GM18951 (cell line): ENCODE results near the gene ERC2.

ENCODE experiments used
- POLR2A ChIP-seq: IDR thresholded peaks from 4 replicates; pipeline ENCODE4 v1.6.1; 2011; ENCODE audit warnings: mild to moderate bottlenecking; ENCODE audit not compliant: insufficient read length, insufficient read depth; ENCODE audit errors: extremely low read depth
- in situ Hi-C: fragments of 300-500 bp; cut with MboI; formaldehyde crosslinking; loops from one replicate; pipeline ENCODE4 v1.12.0; 2022; ENCODE audit warnings: low sequenced_read_pairs, mixed read lengths, inconsistent platforms; ENCODE audit not compliant: unreplicated experiment

Gene ERC2

DNA sequence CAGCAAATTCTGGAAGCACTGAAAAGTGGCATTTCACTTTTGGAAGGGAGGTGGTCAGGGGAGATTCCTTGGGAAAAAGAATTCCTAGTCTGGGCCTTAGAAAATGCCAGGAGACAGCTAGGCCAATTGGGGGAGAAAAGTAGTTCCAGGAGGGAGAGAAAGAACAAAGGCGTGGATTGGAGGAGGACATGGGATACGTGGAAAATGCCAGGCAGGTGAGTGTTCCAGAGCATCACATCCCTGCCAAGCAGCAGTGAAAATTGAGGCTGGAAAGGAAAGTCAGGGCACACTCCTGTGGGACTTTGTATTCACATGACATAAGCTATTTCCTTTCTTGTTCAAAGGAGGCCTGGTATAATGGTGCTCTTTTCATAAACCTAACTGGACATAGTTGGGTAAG, 846.6 kb downstream of the ERC2 start:
- in situ Hi-C loops = no loop called here

DNA sequence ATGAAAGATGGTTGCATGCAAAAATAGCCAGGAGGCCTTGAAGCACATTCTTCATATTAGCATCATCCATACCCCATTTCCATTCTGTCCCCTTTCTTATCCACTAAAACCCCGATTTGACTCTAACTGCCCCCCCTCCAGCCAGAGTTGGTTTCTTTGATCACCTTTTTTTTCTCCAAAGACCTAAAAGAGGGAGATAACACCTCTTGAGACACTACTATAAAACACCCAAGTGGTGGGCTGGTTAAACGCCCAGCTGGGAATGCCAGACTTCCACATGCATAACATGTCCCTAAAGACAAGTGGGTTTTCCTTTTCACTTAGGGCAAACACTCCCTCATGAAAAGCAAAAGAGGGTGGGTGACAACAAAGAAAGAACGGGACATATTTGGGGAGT, 847.2 kb downstream of the ERC2 start:
- in situ Hi-C loops = no loop called here
- TF ChIP-seq POLR2A = no peak

More for the DNA sequence above, 846.6 kb downstream of the ERC2 start:
- no peak for TF ChIP-seq POLR2A

- in situ Hi-C loops = no loop called here
Observed at GRCh38 chr3:55620351-55621025, 847.8 kb downstream of the ERC2 start.

DNA sequence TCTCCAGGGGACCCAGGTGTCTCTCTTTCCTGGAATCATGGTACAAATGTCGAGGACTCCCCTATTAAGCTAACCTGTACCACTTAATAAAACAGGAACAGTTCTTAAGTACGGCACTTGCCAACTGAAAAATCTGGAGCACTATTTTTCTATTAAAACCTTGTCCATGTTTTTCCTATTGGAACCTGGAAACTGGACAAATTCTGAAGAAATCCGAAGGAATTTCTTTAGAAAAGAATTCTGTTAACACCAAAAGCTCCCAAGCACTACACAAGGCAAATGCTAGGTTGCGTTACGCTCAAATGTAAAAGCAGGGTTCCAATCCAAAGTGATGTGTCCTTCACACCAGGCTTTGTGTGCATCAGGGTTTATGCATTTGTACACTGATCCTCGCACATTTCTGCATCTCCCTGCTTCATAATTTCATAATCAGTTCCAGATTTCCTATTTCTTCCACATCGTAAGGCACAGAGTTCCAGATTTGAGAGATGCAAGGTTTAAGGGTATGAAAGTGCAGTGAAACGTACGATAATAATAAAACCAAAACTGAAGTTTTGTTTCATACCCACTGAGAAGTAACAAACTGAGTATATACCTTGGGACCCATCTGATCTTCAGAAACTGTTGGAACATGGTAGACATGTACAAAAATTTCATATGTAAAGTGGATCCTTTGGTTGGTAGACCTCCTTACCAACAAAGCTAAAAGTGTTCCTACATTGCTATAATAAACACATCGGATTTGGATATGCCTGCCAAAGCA, 849.0 kb downstream of the ERC2 start:
- TF ChIP-seq POLR2A = no peak
- in situ Hi-C loops = no loop called here

More at GRCh38 chr3:55620351-55621025, 847.8 kb downstream of the ERC2 start:
- TF ChIP-seq POLR2A = no peak

DNA sequence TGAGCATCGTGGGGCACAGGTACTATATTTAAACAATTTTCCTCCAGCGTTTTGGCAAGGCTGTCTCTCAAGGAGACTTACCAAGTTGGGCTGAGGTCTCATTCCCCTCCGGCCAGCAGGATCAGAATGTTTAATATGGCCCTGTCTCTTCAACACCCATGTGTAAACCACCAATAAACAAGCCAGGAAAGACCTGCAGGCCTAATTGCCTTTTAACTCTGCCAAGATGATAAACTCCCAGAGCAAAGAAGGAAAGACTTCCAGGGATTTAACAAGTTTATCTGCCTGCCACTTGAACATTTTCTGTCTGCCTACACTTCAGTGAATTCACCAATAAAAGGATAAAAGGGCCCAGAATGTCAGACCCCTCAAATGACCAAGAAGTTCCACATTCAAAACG, 850.9 kb downstream of the ERC2 start:
- no peak for TF ChIP-seq POLR2A
- in situ Hi-C loops = no loop called here

- no peak for TF ChIP-seq POLR2A
- in situ Hi-C loops = no loop called here
Observed at GRCh38 chr3:55616803-55617202, 851.5 kb downstream of the ERC2 start.

DNA sequence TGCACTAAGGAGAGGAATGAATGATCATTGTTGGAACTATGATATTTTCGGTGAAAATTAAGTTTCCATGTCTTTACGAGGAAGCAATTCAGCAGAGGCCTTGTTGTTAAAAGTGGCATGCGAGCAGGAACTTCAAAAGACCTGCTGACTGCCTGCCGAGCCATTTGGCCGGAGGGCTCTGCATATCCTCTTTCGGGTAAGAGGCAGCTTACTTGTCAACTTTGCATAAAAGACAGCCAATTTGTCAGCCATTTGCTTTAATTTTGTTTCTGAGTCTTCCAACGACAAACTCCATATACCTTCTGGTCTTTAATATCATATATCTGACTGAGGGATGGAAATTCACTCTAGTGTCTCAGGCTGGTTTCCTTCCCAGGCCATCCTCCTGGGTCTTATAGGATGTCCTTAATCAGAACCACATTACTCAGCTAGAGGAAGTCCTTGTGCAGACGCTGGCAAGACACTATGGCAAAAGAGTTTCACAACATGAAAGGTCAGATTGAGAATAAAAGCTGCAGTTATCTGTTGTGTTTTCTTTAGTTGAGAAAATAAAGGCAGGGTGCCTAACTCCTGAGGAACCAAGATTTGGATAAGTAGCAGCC, 852.5 kb downstream of the ERC2 start:
- TF ChIP-seq POLR2A = no peak
- in situ Hi-C loops = no loop called here

DNA sequence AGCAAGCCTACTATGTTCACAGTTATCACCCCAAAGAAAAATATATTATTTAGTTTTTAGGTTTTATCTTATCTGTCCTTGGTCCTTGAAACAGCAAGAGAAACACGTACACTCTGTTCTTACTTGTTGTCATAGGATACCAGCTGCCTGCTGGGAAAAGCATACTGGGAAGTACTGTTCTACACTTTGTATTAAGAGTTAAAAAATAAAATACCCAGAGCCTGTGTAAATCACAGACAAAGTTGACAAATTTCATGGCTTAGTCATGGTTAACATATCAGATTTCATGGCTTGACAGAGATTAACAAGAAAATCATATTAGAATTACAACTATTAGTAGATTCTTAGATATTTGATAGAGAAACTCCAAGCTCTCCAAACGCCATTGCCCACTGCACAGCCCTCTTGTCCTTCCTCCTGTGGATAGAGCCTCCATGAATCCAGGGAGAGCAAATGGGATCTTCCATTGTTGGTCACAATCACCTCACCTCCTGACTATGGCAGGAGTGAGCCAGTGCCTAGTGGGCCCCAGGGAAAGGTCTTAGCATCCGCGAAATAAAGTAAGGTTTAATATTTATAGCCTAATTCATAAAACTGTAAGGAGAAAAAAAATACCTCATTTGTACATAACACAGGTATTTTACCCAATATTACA, 853.1 kb downstream of the ERC2 start:
- no peak for TF ChIP-seq POLR2A
- in situ Hi-C loops = no loop called here

GRCh38 chr3:55611121-55611520, 857.1 kb downstream of the ERC2 start:
- TF ChIP-seq POLR2A = no peak
- in situ Hi-C loops = no loop called here

DNA sequence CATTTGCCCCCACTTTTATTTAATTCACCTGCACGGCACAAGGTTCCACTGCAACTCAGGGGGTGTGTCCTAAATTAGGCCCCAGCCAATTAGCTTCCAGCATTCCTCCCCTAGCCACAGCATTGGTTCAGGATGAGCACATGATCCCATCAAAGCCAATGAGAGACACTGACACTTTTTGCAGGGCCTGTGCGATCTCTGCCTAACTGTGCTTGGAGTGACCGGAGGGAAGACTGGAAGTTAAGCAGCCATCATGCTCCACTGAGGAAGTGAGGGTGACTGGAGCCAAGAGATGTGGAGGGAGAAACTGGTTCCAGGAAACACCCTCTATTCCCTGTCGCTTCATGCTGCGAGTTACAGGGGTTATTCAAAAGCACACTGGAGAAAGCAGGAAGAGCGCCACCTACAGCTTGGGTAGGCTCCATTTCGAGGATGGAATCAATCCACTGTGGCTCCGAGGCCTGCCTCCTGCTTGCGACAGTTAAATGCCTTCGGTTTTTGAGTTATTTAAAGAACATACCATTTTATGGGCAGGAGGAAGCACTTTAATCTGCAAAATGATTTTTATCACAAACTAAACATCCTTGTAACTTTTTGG, 858.9 kb downstream of the ERC2 start:
- TF ChIP-seq POLR2A = no peak
- in situ Hi-C loops = no loop called here

GRCh38 chr3:55608301-55608937, 859.8 kb downstream of the ERC2 start:
- no peak for TF ChIP-seq POLR2A
- in situ Hi-C loops = no loop called here

GRCh38 chr3:55607844-55608243, 860.4 kb downstream of the ERC2 start:
- in situ Hi-C loops = no loop called here
- no peak for TF ChIP-seq POLR2A
